Loucy (cell line): ENCODE results near the gene GPM6B.

ENCODE experiments used
- CTCF ChIP-seq: fragments of 200-600 bp; sonication (generic); conservative IDR thresholded peaks from 2 replicates; pipeline ENCODE4 v1.5.1; 2014; ENCODE audit warnings: mild to moderate bottlenecking, antibody characterized with exemption, low read length
- EZH2phosphoT487 ChIP-seq: fragments of 200-600 bp; IDR thresholded peaks from 2 replicates; pipeline ENCODE4 v1.6.1; 2018; ENCODE audit warnings: antibody characterized with exemption, mild to moderate bottlenecking, moderate library complexity, borderline replicate concordance

- TF ChIP-seq CTCF = no peak
- no peak for TF ChIP-seq EZH2phosphoT487
Observed at GRCh38 chrX:13825178-13825762, 8.4 kb upstream of the GPM6B start.
